Measurements from ENCODE around the gene WWC2. TPM values are rescaled to one million over a fixed set of nuclear protein-coding genes. Genes with fewer than 3 reads are reported as not detected.

Gene WWC2
- total RNA-seq, 1 donor from 2014 or later: 39.6 TPM

GRCh38 chr4:183284965-183285364 lies 185.9 kb downstream of the WWC2 start:
- Histone ChIP-seq H4K20me1 (ENCODE audit: low read depth) (no peaks in the 10 kb centered on the region), H2AFZ (replicated peaks) (no peak overlapping the region)

GRCh38 chr4:183285886-183286285 lies 186.8 kb downstream of the WWC2 start:
- H3K36me3 ChIP-seq: peaks cover 9% of the 10 kb centered on the region

More at GRCh38 chr4:183284965-183285364, 185.9 kb downstream of the WWC2 start:
- Mint-ChIP-seq H3K4me1 (no peaks in the 10 kb centered on the region), H3K9me3 (no peaks in the 10 kb centered on the region), H3K27me3 (ENCODE audit: insufficient read depth, low read depth) (peaks cover 5% of the 10 kb centered on the region), H3K4me3 (no peak overlapping the region), H3K27ac (no peak overlapping the region), H3K36me3 (peaks cover 26% of the 10 kb centered on the region)
- H3K4me3 ChIP-seq: no peak overlapping the region
- H3F3A ChIP-seq (ENCODE audit: low read depth): no peaks in the 10 kb centered on the region
- DNase-seq (ENCODE audit: low spot score): no peak
- H3K36me3 ChIP-seq: peaks cover 16% of the 10 kb centered on the region
- no peak overlapping the region for H3K4me2 ChIP-seq
- H3K27me3 ChIP-seq: no peaks in the 10 kb centered on the region
- no peak for TF ChIP-seq EZH2 (IDR thresholded peaks at IDR 0.05)
- no peak for TF ChIP-seq CTCF (IDR thresholded peaks at IDR 0.05)
- no peak for TF ChIP-seq EZH2phosphoT487 (IDR thresholded peaks at IDR 0.05)
- no peaks in the 10 kb centered on the region for H3K4me1 ChIP-seq
- H3K9me3 ChIP-seq (ENCODE audit: low read depth): no peaks in the 10 kb centered on the region
- no peak overlapping the region for H3K27ac ChIP-seq
- no peaks in the 10 kb centered on the region for H3K79me2 ChIP-seq (ENCODE audit: low read depth)
- no peak overlapping the region for H3K9ac ChIP-seq

GRCh38 chr4:183286590-183287308 lies 187.7 kb downstream of the WWC2 start:
- TF ChIP-seq CTCF (IDR thresholded peaks at IDR 0.05) (no peak), EZH2phosphoT487 (IDR thresholded peaks at IDR 0.05) (no peak), EZH2 (IDR thresholded peaks at IDR 0.05) (no peak)
- Histone ChIP-seq H4K20me1 (ENCODE audit: low read depth) (no peaks in the 10 kb centered on the region), H3K4me2 (no peak overlapping the region), H3K4me1 (no peaks in the 10 kb centered on the region), H2AFZ (replicated peaks) (no peak overlapping the region), H3K27ac (no peak overlapping the region), H3K9ac (no peak overlapping the region), H3F3A (ENCODE audit: low read depth) (no peaks in the 10 kb centered on the region), H3K27me3 (no peaks in the 10 kb centered on the region), H3K79me2 (ENCODE audit: low read depth) (no peaks in the 10 kb centered on the region), H3K4me3 (no peak overlapping the region), H3K36me3 (peaks cover 5% of the 10 kb centered on the region), H3K9me3 (ENCODE audit: low read depth) (no peaks in the 10 kb centered on the region)
- H3K9me3 Mint-ChIP-seq: no peaks in the 10 kb centered on the region
- peaks cover 3% of the 10 kb centered on the region for H3K4me1 Mint-ChIP-seq
- H3K36me3 Mint-ChIP-seq: peaks cover 29% of the 10 kb centered on the region
- peaks cover 5% of the 10 kb centered on the region for H3K27me3 Mint-ChIP-seq (ENCODE audit: insufficient read depth, low read depth)
- no peak for DNase-seq (ENCODE audit: low spot score)
- no peak overlapping the region for H3K27ac Mint-ChIP-seq
- H3K4me3 Mint-ChIP-seq: no peak overlapping the region

More at GRCh38 chr4:183285886-183286285, 186.8 kb downstream of the WWC2 start:
- H3K36me3 Mint-ChIP-seq: peaks cover 27% of the 10 kb centered on the region
- H3K4me2 ChIP-seq: no peak overlapping the region
- no peaks in the 10 kb centered on the region for H4K20me1 ChIP-seq (ENCODE audit: low read depth)
- no peak overlapping the region for H3K4me3 ChIP-seq
- no peak overlapping the region for H3K4me3 Mint-ChIP-seq
- H3K9me3 Mint-ChIP-seq: no peaks in the 10 kb centered on the region
- DNase-seq (ENCODE audit: low spot score): no peak
- no peak overlapping the region for H3K9ac ChIP-seq
- H3F3A ChIP-seq (ENCODE audit: low read depth): no peaks in the 10 kb centered on the region
- H3K27ac ChIP-seq: no peak overlapping the region
- H3K79me2 ChIP-seq (ENCODE audit: low read depth): no peaks in the 10 kb centered on the region
- no peaks in the 10 kb centered on the region for H3K9me3 ChIP-seq (ENCODE audit: low read depth)
- H2AFZ ChIP-seq (replicated peaks): no peak overlapping the region
- H3K27me3 ChIP-seq: no peaks in the 10 kb centered on the region
- peaks cover 5% of the 10 kb centered on the region for H3K27me3 Mint-ChIP-seq (ENCODE audit: insufficient read depth, low read depth)
- no peaks in the 10 kb centered on the region for H3K4me1 Mint-ChIP-seq
- no peaks in the 10 kb centered on the region for H3K4me1 ChIP-seq
- H3K27ac Mint-ChIP-seq: no peak overlapping the region
- no peak for TF ChIP-seq EZH2 (IDR thresholded peaks at IDR 0.05)
- TF ChIP-seq CTCF (IDR thresholded peaks at IDR 0.05): no peak
- no peak for TF ChIP-seq EZH2phosphoT487 (IDR thresholded peaks at IDR 0.05)
